ENCODE data around the gene NRTN. TPM values are rescaled to one million over a fixed set of nuclear protein-coding genes. Genes with fewer than 3 reads are reported as not detected.

The NRTN gene
- total and polyA plus RNA-seq, 2 donors (not counting 3 experiments of a cell fraction or from before 2014, with no cell fraction given) = 0.41 TPM; not detected in 1

- CTCF ChIA-PET = no interaction called here
- Histone ChIP-seq H3K27ac (ENCODE audit: insufficient read depth, low read depth, low read length) (no peak overlapping the region), H3K9ac (replicated peaks; ENCODE audit: extremely low read depth, insufficient read depth, low read length) (no peak overlapping the region), H2AFZ (ENCODE audit: low read depth, low read length) (no peak overlapping the region), H3K27me3 (ENCODE audit: control insufficient read depth in 2 of 2, insufficient read depth in 2 of 2, low read length in 2 of 2) (no peaks in the 10 kb centered on the region), H3K4me3 (replicated peaks in 1 of 3; ENCODE audit: insufficient read depth in 1 of 3, low read depth in 1 of 3, low read length in 3 of 3) (no peak overlapping the region), H3K4me1 (ENCODE audit: control insufficient read depth, extremely low read depth, insufficient read depth, low read length) (no peaks in the 10 kb centered on the region), H3K36me3 (ENCODE audit: control insufficient read depth in 2 of 2, extremely low read depth in 1 of 2, insufficient read depth in 2 of 2, low read length in 2 of 2) (no peaks in the 10 kb centered on the region), H3K9me3 (replicated peaks; ENCODE audit: control insufficient read depth, insufficient read depth, low read length) (no peaks in the 10 kb centered on the region), H3K9me1 (replicated peaks; ENCODE audit: control insufficient read depth, extremely low read depth, insufficient read depth, low read length) (no peaks in the 10 kb centered on the region), H4K20me1 (replicated peaks; ENCODE audit: control insufficient read depth, extremely low read depth, insufficient read depth, low read length) (no peaks in the 10 kb centered on the region), H3K79me2 (ENCODE audit: control insufficient read depth, insufficient read depth, low read length) (no peaks in the 10 kb centered on the region), H3K4me2 (ENCODE audit: insufficient read depth, low read length) (no peak overlapping the region)
- no TSS peak for BruUV-seq (replicated peaks)
- intact Hi-C loops (cut with micrococcal nuclease) (no loop called here), dilution Hi-C loops (cut with MboI; ENCODE audit: extremely low pct_ligation_motif_present, low sequenced_read_pairs) (no loop called here)
- POLR2A ChIA-PET = interaction anchor here (0.6 kb wide), 1 partner anchor 130 kb away, joined by 3 read pairs; no protein-coding TSS in a partner anchor
- TF ChIP-seq POLR2AphosphoS5 (IDR thresholded peaks at IDR 0.05; ENCODE audit: insufficient read depth, low read depth, low read length) = no peak
- TF ChIP-seq EZH2 (IDR thresholded peaks at IDR 0.05; ENCODE audit: borderline replicate concordance, low read depth, low read length, severe bottlenecking) = no peak
- TF ChIP-seq FOS (IDR thresholded peaks at IDR 0.05; ENCODE audit: borderline replicate concordance, insufficient read depth, low read length) = no peak
- no peak for TF ChIP-seq CTCF (IDR thresholded peaks at IDR 0.05; ENCODE audit: extremely low read depth in 1 of 2, insufficient read depth in 1 of 2, low read depth in 1 of 2, low read length in 2 of 2)
- TF ChIP-seq MAX (IDR thresholded peaks at IDR 0.05; ENCODE audit: insufficient read depth, insufficient read length) = no peak
- TF ChIP-seq JUN (IDR thresholded peaks at IDR 0.05; ENCODE audit: borderline replicate concordance, insufficient read depth, insufficient read length, low read depth) = no peak
- no peak for TF ChIP-seq MYC (IDR thresholded peaks at IDR 0.05; ENCODE audit: low read depth, low read length)
- TF ChIP-seq POLR2A (IDR thresholded peaks at IDR 0.05; ENCODE audit: low read depth, low read length) = no peak
- TF ChIP-seq GATA2 (IDR thresholded peaks at IDR 0.05; ENCODE audit: insufficient read depth, insufficient read length, low read depth, low read length) = no peak
- DNase-seq (ENCODE audit: low read depth, low spot score) (no peak), FAIRE-seq (no peak)
Measured at GRCh38 chr19:5864725-5865486, 60.0 kb downstream of the NRTN start.

Data from endothelial cell of umbilical vein (primary cell).